Ovary (tissue), 9 donors: ENCODE data around the gene TEX2. TPM values are rescaled to one million over a fixed set of nuclear protein-coding genes. Genes with fewer than 3 reads are reported as not detected.

Experiments used
- DNase-seq, 5 donors: peaks; one replicate each; pipeline ENCODE4 v3.0.0-alpha.2; 2019 to 2020
- H3K27ac ChIP-seq, 2 donors: fragments of 200-600 bp; one replicate each; pipeline versions ENCODE4 v1.5.1 to v1.8.0; 2019 to 2022
- H3K27me3 ChIP-seq: fragments of 200-600 bp; one replicate; pipeline ENCODE4 v1.8.0; 2022
- H3K36me3 ChIP-seq: fragments of 200-600 bp; sonication (generic); one replicate; pipeline ENCODE4 v1.5.1; 2019
- H3K4me1 ChIP-seq: one replicate; pipeline ENCODE4 v1.8.1; 2013; ENCODE audit warnings: mild to moderate bottlenecking, moderate library complexity; ENCODE audit not compliant: insufficient read depth
- H3K4me3 ChIP-seq: fragments of 200-600 bp; sonication (generic); one replicate; pipeline ENCODE4 v1.5.1; 2017
- H3K9me3 ChIP-seq, 2 donors: fragments of 200-600 bp in 1 of 2; sonication (generic) in 1 of 2; one replicate each; pipeline versions ENCODE4 v1.5.1 to v1.8.1; 2013 to 2019; ENCODE audit warnings: mild to moderate bottlenecking in 1 of 2, moderate library complexity in 1 of 2
- EP300 ChIP-seq: sonication (generic); formaldehyde crosslinking; IDR thresholded peaks from one replicate; pipeline ENCODE4 v1.6.1; 2017; ENCODE audit warnings: antibody characterized with exemption
- POLR2A ChIP-seq: fragments of 450-650 bp; IDR thresholded peaks from one replicate; pipeline ENCODE4 v1.6.1; 2017; ENCODE audit warnings: antibody characterized with exemption, mild to moderate bottlenecking, moderate library complexity
- WGBS, 3 donors: extraction: QIAGEN DNeasy Blood & Tissue Kit in 1 of 3; methylation state at CpG; one replicate each; pipeline versions ENCODE4 v1.1.5 to v1.1.7; 2013 to 2017; 5-methylcytosine and 5-hydroxymethylcytosine counted together
- intact Hi-C, 4 donors: fragments of 100-400 bp; cut with DNase I; formaldehyde crosslinking; loops; one replicate each; pipeline versions ENCODE4 v1.11.0 to v1.15.1; 2022 to 2023
- polyA plus RNA-seq, 2 donors: library from polyadenylated mRNA; stranded (reverse); fragments of 200-250 nt in 1 of 2; fragments of 350-450 nt in 1 of 2; fragmentation: Illumina TruSeq in 1 of 2; extraction: RNeasy Lipid Tissue Mini Kit (QIAGEN cat#74804) in 1 of 2; gene quantifications; one replicate each; pipeline ENCODE4 v1.2.3, GENCODE V29; 2013 to 2014
- total RNA-seq, 7 donors: library from RNA; depleted of rRNA in 2 of 7; stranded (reverse); fragments of >200 nt in 2 of 7; fragmentation: NEBNext Ultra II Directional in 3 of 7; extraction: Animal tissue kit (Norgen Biotek cat#: 25700) in 3 of 7; gene quantifications; one replicate each; pipeline versions ENCODE4 v1.1.0 to v1.2.4, GENCODE V29; 2016 to 2023
- TF ChIP-seq, protein P1 (sequence below), 3 donors: fragments of 450-650 bp in 2 of 3; fragments of 200-600 bp in 1 of 3; IDR thresholded peaks; one replicate each; pipeline versions ENCODE4 v1.5.1 to v1.8.0; 2016 to 2022; ENCODE audit warnings: antibody characterized with exemption in 3 of 3, mild to moderate bottlenecking in 1 of 3
- donor health status: DM: no; HTN: no; CAD: no; lungs with moderate emphysema.
- donor health status: DM: no; HTN: no; CAD: no.
- donor health status: Bipolar disorder and iron deficiency.
- donor health status: DM: yes; HTN: yes; CAD: no.
- donor health status: DM: no; HTN: no; CAD: no.
- donor health status: DM: yes; HTN: yes; CAD: no.

Gene TEX2
- total and polyA plus RNA-seq, 9 donors, result 13.9 to 36.7 (median 31.4) TPM

DNA sequence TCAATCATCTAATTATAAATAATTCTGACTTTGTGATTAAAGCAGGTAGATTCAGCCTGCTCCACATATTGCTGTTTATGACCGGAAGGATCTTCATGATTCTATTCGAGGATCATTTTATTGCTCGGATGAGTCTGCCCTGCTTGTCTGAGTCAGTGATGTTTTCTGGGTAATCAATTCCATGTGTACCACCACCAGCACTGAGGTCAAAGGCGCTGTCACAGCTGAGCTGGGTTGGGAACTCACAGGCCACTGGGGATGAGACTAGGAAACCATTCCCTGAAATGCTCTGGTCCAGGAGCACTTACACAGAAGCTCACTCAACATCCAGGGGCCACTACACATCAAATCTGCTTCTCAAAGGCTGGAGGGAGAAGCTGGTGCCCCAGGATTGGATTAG lies 102.7 kb downstream of the TEX2 start:
- WGBS, 3 donors, result 90 to 95% (median 93%) methylated on average over 4 of the region's 4 CpGs
- H3K36me3 ChIP-seq, result no peaks in the 10 kb centered on the region
- no peaks in the 10 kb centered on the region for H3K27me3 ChIP-seq
- H3K4me1 ChIP-seq, result peaks cover 2% of the 10 kb centered on the region
- DNase-seq, result no peak
- H3K27ac ChIP-seq, result no peak overlapping the region
- TF ChIP-seq POLR2A, result no peak
- TF ChIP-seq, protein P1, sequence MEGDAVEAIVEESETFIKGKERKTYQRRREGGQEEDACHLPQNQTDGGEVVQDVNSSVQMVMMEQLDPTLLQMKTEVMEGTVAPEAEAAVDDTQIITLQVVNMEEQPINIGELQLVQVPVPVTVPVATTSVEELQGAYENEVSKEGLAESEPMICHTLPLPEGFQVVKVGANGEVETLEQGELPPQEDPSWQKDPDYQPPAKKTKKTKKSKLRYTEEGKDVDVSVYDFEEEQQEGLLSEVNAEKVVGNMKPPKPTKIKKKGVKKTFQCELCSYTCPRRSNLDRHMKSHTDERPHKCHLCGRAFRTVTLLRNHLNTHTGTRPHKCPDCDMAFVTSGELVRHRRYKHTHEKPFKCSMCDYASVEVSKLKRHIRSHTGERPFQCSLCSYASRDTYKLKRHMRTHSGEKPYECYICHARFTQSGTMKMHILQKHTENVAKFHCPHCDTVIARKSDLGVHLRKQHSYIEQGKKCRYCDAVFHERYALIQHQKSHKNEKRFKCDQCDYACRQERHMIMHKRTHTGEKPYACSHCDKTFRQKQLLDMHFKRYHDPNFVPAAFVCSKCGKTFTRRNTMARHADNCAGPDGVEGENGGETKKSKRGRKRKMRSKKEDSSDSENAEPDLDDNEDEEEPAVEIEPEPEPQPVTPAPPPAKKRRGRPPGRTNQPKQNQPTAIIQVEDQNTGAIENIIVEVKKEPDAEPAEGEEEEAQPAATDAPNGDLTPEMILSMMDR (IDR thresholded peaks at IDR 0.05), result no peak
- TF ChIP-seq EP300, result no peak
- H3K9me3 ChIP-seq, result no peaks in the 10 kb centered on the region
- intact Hi-C loops, result no loop called here
- H3K4me3 ChIP-seq, result no peak overlapping the region

DNA sequence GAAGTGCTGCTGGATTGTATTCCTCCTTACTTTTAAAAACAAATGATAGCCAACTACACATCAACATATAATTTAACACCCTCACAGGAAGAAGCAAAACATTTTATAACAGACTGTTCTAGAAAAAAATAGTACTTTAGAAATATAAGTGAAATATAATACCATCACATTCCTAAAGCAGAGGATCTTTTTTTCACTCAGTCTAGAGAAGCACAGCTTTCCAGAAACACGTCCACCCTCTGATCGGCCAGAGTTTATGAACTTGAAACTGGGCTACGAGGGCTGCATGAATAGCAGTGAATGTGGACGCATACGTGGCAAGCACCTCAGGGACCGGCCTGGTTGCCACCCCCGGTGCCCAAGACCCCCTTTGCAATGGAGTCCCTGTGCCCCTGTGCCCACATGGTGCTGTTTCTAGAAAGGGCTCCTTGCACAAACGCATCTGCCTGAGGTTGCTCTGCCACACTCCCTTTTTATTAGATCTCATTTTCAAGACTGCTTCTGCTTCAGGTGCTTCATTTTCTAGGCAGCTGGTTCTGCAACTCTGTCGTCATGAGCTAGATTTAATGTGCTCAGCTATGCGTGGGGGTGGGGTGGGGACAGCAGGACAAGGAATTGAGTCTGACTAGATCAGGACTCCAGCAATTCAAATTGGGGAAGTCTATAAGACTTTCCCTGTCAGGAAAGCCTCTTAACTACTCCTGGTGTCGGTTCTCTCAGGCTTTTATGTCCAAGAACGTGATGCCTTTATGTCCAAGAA lies 104.0 kb downstream of the TEX2 start:
- peaks cover 6% of the 10 kb centered on the region for H3K4me1 ChIP-seq
- no peak overlapping the region for H3K27ac ChIP-seq
- intact Hi-C loops, result no loop called here
- DNase-seq, result no peak
- TF ChIP-seq POLR2A, result no peak
- TF ChIP-seq, protein P1 (IDR thresholded peaks at IDR 0.05), result no peak
- no peak for TF ChIP-seq EP300
- H3K36me3 ChIP-seq, result no peaks in the 10 kb centered on the region
- no peaks in the 10 kb centered on the region for H3K9me3 ChIP-seq
- H3K4me3 ChIP-seq, result no peak overlapping the region
- no peaks in the 10 kb centered on the region for H3K27me3 ChIP-seq
- 74 to 84% (median 80%) methylated on average over 12 of the region's 12 CpGs for WGBS, 3 donors

DNA sequence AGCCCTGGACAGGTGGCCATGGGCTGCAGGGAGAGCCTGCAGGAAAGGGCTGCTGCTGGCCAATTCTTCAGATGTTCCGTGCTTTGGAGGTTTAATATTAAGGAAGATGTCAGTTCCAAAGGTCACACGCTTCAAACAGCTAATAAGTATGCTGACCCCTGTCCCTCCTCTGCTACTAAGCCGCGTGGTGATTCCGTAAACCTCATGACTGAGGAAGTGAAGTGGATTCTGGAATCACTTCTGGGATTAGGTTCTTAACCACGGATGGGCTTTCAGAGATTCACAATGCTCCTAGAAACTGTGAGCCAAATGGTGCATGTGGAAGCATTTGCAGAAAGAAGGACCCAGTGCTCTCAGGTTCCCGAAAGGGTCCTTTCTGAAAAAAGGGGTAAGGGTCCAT lies 104.7 kb downstream of the TEX2 start:
- H3K27ac ChIP-seq, result no peak overlapping the region
- no peak for DNase-seq
- H3K27me3 ChIP-seq, result no peaks in the 10 kb centered on the region
- 63 to 70% (median 69%) methylated on average over 7 of the region's 7 CpGs for WGBS, 3 donors
- H3K4me3 ChIP-seq, result no peak overlapping the region
- no peaks in the 10 kb centered on the region for H3K9me3 ChIP-seq
- intact Hi-C loops, result no loop called here
- TF ChIP-seq POLR2A, result no peak
- TF ChIP-seq, protein P1 (IDR thresholded peaks at IDR 0.05), result no peak
- no peak for TF ChIP-seq EP300
- H3K4me1 ChIP-seq, result peaks cover 6% of the 10 kb centered on the region
- H3K36me3 ChIP-seq, result no peaks in the 10 kb centered on the region

DNA sequence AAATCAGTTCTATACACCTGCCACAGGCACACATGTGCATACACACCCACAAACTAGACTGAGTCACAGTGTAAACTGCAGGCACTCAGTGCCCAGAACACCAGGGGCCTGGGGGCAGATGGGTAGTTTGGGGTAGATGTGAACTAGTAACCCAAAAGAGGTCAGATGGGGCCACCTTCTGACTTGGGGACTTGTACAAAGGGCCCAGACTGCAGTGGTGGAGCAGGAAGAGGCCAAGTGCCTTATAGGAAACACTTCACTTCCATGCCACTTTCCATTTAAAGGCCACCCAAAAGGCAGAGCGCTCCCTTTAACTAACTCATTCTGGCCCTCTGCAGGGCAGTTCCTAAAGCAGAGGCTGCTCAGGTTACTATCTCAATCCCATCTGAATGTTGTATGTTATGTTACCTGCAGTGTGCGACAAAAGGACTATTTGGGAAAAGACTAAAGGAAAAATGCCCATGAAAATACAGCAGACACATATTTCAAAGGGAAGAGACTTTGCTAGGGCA lies 105.3 kb downstream of the TEX2 start:
- Histone ChIP-seq H3K4me3 (no peak overlapping the region), H3K9me3 (no peaks in the 10 kb centered on the region), H3K4me1 (peaks cover 6% of the 10 kb centered on the region), H3K27me3 (no peaks in the 10 kb centered on the region), H3K36me3 (no peaks in the 10 kb centered on the region), H3K27ac (no peak overlapping the region)
- DNase-seq, result no peak
- 95 to 100% (median 98%) methylated on average over 2 of the region's 2 CpGs for WGBS, 3 donors
- TF ChIP-seq POLR2A (no peak), EP300 (no peak)
- TF ChIP-seq, protein P1 (IDR thresholded peaks at IDR 0.05), result no peak
- intact Hi-C loops, result no loop called here
